Natural killer cell (primary cell): ENCODE results near the gene GABRE. TPM values are rescaled to one million over a fixed set of nuclear protein-coding genes. Genes with fewer than 3 reads are reported as not detected.

Source experiments
- ATAC-seq, 3 donors: fragments of 150-1000 bp in 2 of 3; fragments of 200-7000 bp in 1 of 3; cut with Tn5 transposase; 1 replicate in 1 of 3; 2 replicates in 2 of 3; pipeline ENCODE4 v1.10.0; 2021; ENCODE audit warnings: mild to moderate bottlenecking in 2 of 3, moderate library complexity in 2 of 3
- DNase-seq, 2 donors: peaks; one replicate each; pipeline versions ENCODE4 v3.0.0 to v3.0.0-alpha.2; 2013 to 2021; ENCODE audit warnings: mixed read lengths in 1 of 2
- H3K27ac ChIP-seq: one replicate; pipeline ENCODE4 v1.5.1; 2013; ENCODE audit warnings: mild to moderate bottlenecking, low read length
- H3K27me3 ChIP-seq: one replicate; pipeline ENCODE4 v1.6.1; 2013; ENCODE audit warnings: low read length; ENCODE audit not compliant: control insufficient read depth, insufficient read depth
- H3K36me3 ChIP-seq: one replicate; pipeline ENCODE4 v1.6.1; 2013; ENCODE audit warnings: low read length; ENCODE audit not compliant: control insufficient read depth, insufficient read depth
- H3K4me1 ChIP-seq: one replicate; pipeline ENCODE4 v1.6.1; 2013; ENCODE audit warnings: low read length; ENCODE audit not compliant: control insufficient read depth, insufficient read depth
- H3K4me3 ChIP-seq: one replicate; pipeline ENCODE4 v1.5.1; 2013; ENCODE audit warnings: low read length
- H3K9me3 ChIP-seq: one replicate; pipeline ENCODE4 v1.6.1; 2013; ENCODE audit warnings: low read length; ENCODE audit not compliant: control insufficient read depth, insufficient read depth
- H3K27ac Mint-ChIP-seq, 2 donors: one replicate each; pipeline ENCODE4 v1.8.0; 2022; ENCODE audit warnings: mild to moderate bottlenecking in 2 of 2, mixed read lengths in 2 of 2, moderate library complexity in 1 of 2
- H3K27me3 Mint-ChIP-seq, 2 donors: one replicate each; pipeline ENCODE4 v1.8.0; 2022; ENCODE audit warnings: low read depth in 2 of 2, mixed read lengths in 2 of 2
- H3K36me3 Mint-ChIP-seq: one replicate; pipeline ENCODE4 v1.8.0; 2022; ENCODE audit warnings: mixed read lengths
- H3K4me1 Mint-ChIP-seq, 2 donors: one replicate each; pipeline ENCODE4 v1.8.0; 2022; ENCODE audit warnings: mixed read lengths in 2 of 2
- H3K4me3 Mint-ChIP-seq: one replicate; pipeline ENCODE4 v1.8.0; 2022; ENCODE audit warnings: mild to moderate bottlenecking, moderate library complexity, mixed read lengths
- H3K9me3 Mint-ChIP-seq, 2 donors: one replicate each; pipeline ENCODE4 v1.8.0; 2022; ENCODE audit warnings: mixed read lengths in 2 of 2
- WGBS: methylation state at CpG from one replicate; pipeline ENCODE4 v1.1.7; 2013; ENCODE audit warnings: missing lambda C conversion rate; ENCODE audit not compliant: insufficient coverage; 5-methylcytosine and 5-hydroxymethylcytosine counted together
- intact Hi-C: fragments of 100-400 bp; cut with micrococcal nuclease; formaldehyde crosslinking; loops from one replicate; pipeline ENCODE4 v1.14.2; 2022
- total RNA-seq, 4 donors: library from RNA; stranded (reverse); fragments of 120-200 nt in 1 of 4; gene quantifications; one replicate each; pipeline versions ENCODE4 v1.2.3 to v1.2.4, GENCODE V29; 2013 to 2022
- TF ChIP-seq, protein P1 (sequence below): fragments of 200-600 bp; IDR thresholded peaks from one replicate; pipeline ENCODE4 v1.8.0; 2022; ENCODE audit warnings: antibody characterized with exemption

GABRE gene
- total RNA-seq, 3 donors from 2014 or later (not counting 1 experiment from before 2014, with no cell fraction given) = not detected

DNA sequence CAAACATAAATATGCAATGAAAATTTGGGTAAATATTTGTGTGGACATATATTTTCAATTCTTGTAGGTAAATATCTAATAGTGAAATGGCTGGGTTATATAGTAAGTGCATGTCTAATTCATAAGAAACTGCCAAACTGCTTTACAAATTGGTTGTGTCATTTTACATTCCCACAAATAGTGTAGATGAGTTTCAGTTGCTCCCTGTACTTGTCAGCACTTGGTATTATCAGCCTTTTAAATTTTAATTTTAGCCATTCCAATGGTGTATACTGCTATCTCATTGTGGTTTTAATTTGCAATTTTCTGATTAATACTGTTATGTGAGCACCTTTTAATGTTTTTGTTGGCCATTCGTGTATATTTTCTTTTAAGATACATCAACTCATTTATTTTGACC is 23.1 kb upstream of the GABRE start:
- intact Hi-C loops = no loop called here
- Mint-ChIP-seq H3K27me3 (no peaks in the 10 kb centered on the region), H3K9me3 (peaks cover 0 to 2% of the 10 kb centered on the region in 2 donors), H3K4me1 (no peaks in the 10 kb centered on the region), H3K27ac (no peak overlapping the region), H3K4me3 (no peak overlapping the region), H3K36me3 (no peaks in the 10 kb centered on the region)
- TF ChIP-seq, protein P1, sequence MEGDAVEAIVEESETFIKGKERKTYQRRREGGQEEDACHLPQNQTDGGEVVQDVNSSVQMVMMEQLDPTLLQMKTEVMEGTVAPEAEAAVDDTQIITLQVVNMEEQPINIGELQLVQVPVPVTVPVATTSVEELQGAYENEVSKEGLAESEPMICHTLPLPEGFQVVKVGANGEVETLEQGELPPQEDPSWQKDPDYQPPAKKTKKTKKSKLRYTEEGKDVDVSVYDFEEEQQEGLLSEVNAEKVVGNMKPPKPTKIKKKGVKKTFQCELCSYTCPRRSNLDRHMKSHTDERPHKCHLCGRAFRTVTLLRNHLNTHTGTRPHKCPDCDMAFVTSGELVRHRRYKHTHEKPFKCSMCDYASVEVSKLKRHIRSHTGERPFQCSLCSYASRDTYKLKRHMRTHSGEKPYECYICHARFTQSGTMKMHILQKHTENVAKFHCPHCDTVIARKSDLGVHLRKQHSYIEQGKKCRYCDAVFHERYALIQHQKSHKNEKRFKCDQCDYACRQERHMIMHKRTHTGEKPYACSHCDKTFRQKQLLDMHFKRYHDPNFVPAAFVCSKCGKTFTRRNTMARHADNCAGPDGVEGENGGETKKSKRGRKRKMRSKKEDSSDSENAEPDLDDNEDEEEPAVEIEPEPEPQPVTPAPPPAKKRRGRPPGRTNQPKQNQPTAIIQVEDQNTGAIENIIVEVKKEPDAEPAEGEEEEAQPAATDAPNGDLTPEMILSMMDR = no peak
- Histone ChIP-seq H3K4me1 (no peaks in the 10 kb centered on the region), H3K9me3 (no peaks in the 10 kb centered on the region), H3K36me3 (no peaks in the 10 kb centered on the region), H3K4me3 (no peak overlapping the region), H3K27me3 (no peaks in the 10 kb centered on the region), H3K27ac (no peak overlapping the region)
- no peak for ATAC-seq
- DNase-seq = no peak
- WGBS = no CpG with 5 or more reads among the region's 1 CpG

DNA sequence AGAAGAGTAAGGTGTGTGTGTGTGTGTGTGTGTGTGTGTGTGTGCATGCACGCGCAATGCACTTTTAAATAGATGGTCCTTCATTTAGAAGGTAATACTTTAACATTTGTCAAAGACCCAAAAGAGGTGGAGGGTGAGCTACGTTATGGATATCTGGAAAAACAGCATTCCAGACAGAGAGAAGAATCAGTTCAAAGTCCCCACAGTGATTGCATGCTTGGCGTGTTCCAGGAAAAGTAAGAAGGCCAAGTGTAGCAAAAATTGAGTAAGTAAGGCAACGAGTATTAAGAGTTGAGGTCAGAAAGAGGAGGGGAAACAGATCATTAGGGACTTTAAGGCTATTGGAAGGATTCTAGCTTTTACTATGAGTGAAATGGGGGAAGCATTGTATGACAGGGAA is 21.9 kb upstream of the GABRE start:
- DNase-seq (no peak), ATAC-seq (no peak)
- Mint-ChIP-seq H3K36me3 (no peaks in the 10 kb centered on the region), H3K4me3 (no peak overlapping the region), H3K27ac (no peak overlapping the region), H3K9me3 (peaks cover 0 to 2% of the 10 kb centered on the region in 2 donors), H3K4me1 (no peaks in the 10 kb centered on the region), H3K27me3 (no peaks in the 10 kb centered on the region)
- H3K4me1 ChIP-seq = no peaks in the 10 kb centered on the region
- no peak overlapping the region for H3K4me3 ChIP-seq
- no peaks in the 10 kb centered on the region for H3K9me3 ChIP-seq
- no peaks in the 10 kb centered on the region for H3K36me3 ChIP-seq
- no peak overlapping the region for H3K27ac ChIP-seq
- TF ChIP-seq, protein P1 = no peak
- WGBS = 76% methylated on average over 3 of the region's 5 CpGs
- H3K27me3 ChIP-seq = no peaks in the 10 kb centered on the region
- intact Hi-C loops = no loop called here

DNA sequence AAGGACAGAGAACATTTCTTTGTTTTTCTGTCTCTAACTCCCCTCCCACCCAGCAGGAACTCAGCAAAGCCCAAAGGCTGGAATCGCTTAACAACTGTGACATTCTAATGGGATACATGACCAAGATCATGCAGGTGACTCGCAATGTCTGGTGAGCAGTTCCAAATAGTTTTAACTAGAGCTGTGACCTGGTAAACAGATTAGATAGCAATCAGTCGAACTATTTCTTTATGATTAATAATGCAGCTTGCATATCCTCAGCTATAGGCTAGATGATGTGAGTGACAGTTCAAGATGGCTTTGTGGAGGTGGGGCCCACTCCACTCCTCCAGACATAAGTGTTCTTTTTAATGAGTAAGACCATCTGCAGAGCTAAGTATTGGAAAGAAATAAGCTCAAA is 20.0 kb upstream of the GABRE start:
- H3K9me3 Mint-ChIP-seq = peaks cover 0 to 2% of the 10 kb centered on the region in 2 donors
- no peak overlapping the region for H3K27ac Mint-ChIP-seq
- WGBS = 88% methylated on average over 3 of the region's 3 CpGs
- no peaks in the 10 kb centered on the region for H3K36me3 ChIP-seq
- no peaks in the 10 kb centered on the region for H3K4me1 ChIP-seq
- H3K27ac ChIP-seq = no peak overlapping the region
- H3K4me1 Mint-ChIP-seq = no peaks in the 10 kb centered on the region
- H3K27me3 ChIP-seq = no peaks in the 10 kb centered on the region
- H3K27me3 Mint-ChIP-seq = no peaks in the 10 kb centered on the region
- intact Hi-C loops = no loop called here
- TF ChIP-seq, protein P1 = no peak
- ATAC-seq (no peak), DNase-seq (no peak)
- no peaks in the 10 kb centered on the region for H3K9me3 ChIP-seq
- no peak overlapping the region for H3K4me3 Mint-ChIP-seq
- H3K36me3 Mint-ChIP-seq = no peaks in the 10 kb centered on the region
- H3K4me3 ChIP-seq = no peak overlapping the region

DNA sequence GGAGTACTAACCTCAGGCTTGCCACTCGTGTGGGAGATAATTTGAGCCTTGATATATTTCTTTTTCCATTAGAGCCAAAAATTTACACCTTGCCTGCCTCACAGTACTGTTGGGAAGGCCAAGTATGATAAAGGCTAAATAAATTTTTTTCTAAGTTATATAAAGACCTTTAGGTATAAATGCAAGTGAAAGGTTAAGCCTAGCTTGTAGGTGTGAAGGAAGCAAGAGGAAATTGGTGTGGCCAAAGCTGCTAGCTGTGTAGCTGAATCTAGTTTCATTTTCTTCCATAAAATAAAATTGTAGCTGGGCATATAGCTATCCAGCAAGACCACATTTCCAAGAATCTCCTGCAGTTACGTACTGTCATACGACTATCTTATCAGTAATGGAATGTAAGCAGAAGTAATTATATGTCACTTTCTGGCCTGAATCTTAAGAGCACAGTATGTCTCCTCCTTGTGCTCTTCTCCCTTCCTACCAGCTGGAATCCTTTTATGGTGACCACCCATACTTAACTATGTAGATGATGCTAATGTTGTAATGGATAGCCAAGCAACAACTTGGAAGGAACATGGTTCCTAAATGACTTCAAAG is 14.3 kb upstream of the GABRE start:
- H3K27ac ChIP-seq = no peak overlapping the region
- WGBS = no CpG with 5 or more reads among the region's 3 CpGs
- TF ChIP-seq, protein P1 = no peak

More for the DNA sequence above, 14.3 kb upstream of the GABRE start:
- Histone ChIP-seq H3K9me3 (no peaks in the 10 kb centered on the region), H3K27me3 (no peaks in the 10 kb centered on the region), H3K4me3 (no peak overlapping the region), H3K4me1 (no peaks in the 10 kb centered on the region), H3K36me3 (no peaks in the 10 kb centered on the region)
- Mint-ChIP-seq H3K4me3 (no peak overlapping the region), H3K36me3 (no peaks in the 10 kb centered on the region), H3K4me1 (no peaks in the 10 kb centered on the region), H3K27me3 (no peaks in the 10 kb centered on the region), H3K27ac (no peak overlapping the region), H3K9me3 (peaks cover 0 to 6% of the 10 kb centered on the region in 2 donors)
- no peak for DNase-seq
- no peak for ATAC-seq
- intact Hi-C loops = no loop called here
